ENCODE data around the gene F2. TPM values are rescaled to one million over a fixed set of nuclear protein-coding genes. Genes with fewer than 3 reads are reported as not detected.

The F2 gene
- total RNA-seq, 1 donor from 2014 or later: 0.29 TPM

DNA sequence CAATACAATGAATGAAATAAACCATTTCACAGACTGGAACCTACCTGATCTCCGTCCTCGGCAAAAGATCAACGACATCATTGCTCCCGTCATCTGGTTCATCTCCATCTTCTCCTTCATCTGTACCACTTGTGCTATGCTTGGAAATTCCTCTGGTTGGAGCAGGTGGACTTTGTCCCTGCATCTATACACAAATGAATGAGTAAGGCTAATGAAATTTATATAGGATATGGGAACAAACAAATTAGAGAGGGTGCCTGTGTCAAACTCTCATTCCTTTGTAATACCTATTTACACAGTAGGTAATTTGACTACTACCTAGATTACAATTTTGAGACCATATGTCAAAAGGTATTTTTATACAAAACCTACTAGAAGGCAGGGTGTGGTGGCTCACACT, 59.4 kb downstream of the F2 start:
- Mint-ChIP-seq H3K36me3 (ENCODE audit: unreplicated experiment) (no peaks in the 10 kb centered on the region), H3K4me3 (ENCODE audit: unreplicated experiment) (no peak overlapping the region), H3K27me3 (ENCODE audit: unreplicated experiment) (no peaks in the 10 kb centered on the region), H3K9me3 (ENCODE audit: unreplicated experiment) (no peaks in the 10 kb centered on the region), H3K4me1 (ENCODE audit: low read depth, unreplicated experiment) (no peaks in the 10 kb centered on the region), H3K27ac (ENCODE audit: unreplicated experiment) (no peak overlapping the region)
- no peak for DNase-seq
- TF ChIP-seq, protein P1, sequence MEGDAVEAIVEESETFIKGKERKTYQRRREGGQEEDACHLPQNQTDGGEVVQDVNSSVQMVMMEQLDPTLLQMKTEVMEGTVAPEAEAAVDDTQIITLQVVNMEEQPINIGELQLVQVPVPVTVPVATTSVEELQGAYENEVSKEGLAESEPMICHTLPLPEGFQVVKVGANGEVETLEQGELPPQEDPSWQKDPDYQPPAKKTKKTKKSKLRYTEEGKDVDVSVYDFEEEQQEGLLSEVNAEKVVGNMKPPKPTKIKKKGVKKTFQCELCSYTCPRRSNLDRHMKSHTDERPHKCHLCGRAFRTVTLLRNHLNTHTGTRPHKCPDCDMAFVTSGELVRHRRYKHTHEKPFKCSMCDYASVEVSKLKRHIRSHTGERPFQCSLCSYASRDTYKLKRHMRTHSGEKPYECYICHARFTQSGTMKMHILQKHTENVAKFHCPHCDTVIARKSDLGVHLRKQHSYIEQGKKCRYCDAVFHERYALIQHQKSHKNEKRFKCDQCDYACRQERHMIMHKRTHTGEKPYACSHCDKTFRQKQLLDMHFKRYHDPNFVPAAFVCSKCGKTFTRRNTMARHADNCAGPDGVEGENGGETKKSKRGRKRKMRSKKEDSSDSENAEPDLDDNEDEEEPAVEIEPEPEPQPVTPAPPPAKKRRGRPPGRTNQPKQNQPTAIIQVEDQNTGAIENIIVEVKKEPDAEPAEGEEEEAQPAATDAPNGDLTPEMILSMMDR (IDR thresholded peaks at IDR 0.05; ENCODE audit: partially characterized antibody, unreplicated experiment): no peak

Small RNA genes within 50 kb of the gene (microRNA-seq; reads per million reads assigned to microRNA genes)
- 0.41 reads per million for gene MIR5582 (ENCODE audit: unreplicated experiment)

Other genes starting within 250 kb of the F2 start
- 49.0 TPM for gene AMBRA1, start 125.2 kb upstream of the F2 start, total RNA-seq (ENCODE audit: unreplicated experiment)
- 11.1 TPM for gene HARBI1, start 102.0 kb upstream of the F2 start, total RNA-seq (ENCODE audit: unreplicated experiment)
- gene ATG13, start 101.7 kb upstream of the F2 start, total RNA-seq (ENCODE audit: unreplicated experiment): 87.7 TPM
- gene ARHGAP1, start 18.6 kb upstream of the F2 start, total RNA-seq (ENCODE audit: unreplicated experiment): 38.4 TPM
- gene ZNF408, start 18.2 kb upstream of the F2 start, total RNA-seq (ENCODE audit: unreplicated experiment): 10.6 TPM
- gene CKAP5, start 127.1 kb downstream of the F2 start, total RNA-seq (ENCODE audit: unreplicated experiment): 193 TPM
- 25.0 TPM for gene LRP4, start 199.3 kb downstream of the F2 start, total RNA-seq (ENCODE audit: unreplicated experiment)
- 35.5 TPM for gene CSTPP1, start 217.5 kb downstream of the F2 start, total RNA-seq (ENCODE audit: unreplicated experiment)